ENCODE results near the gene GRID2.

Gene GRID2

DNA sequence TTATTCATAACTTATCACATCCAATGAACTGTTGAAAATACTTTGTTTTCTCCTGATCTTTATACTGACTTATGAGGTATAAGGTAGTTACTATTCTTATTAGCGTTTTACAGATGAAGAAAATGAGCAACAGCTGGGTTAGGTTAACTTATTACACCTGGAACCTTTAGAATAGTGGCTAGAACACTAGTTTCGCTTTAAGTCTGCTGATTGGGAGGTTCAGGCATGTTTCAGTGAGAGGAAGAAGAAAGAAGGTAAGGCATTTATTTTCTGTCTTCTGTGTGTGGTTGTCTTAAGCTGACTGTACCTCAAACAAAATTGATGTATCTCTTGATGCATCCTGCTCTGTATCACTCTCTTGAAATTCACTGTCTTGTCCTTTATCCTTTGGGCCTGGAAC, 302.5 kb downstream of the GRID2 start:
- TF ChIP-seq CTCF (IDR thresholded peaks at IDR 0.05; ENCODE audit: borderline replicate concordance, control extremely low read depth, extremely low read depth, insufficient read depth, missing control alignments) = no peak

DNA sequence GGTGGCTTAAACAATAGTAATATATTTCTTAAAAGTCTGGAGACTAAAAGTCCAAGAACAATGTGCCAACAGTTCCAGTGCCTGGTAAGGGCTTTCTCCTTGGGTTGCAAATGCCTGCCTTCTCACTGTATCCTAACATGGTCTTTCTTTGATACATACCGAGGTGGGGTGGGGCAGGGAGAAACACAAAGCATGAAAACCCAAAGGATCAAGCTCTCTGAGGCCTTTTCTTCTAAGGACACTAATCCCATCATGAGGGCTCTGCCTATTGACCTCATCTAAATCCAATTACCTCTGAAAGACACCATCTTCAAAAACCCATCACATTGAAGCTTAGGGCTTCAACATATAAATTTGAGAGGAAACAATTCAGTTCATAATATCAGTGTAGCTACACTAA, 311.3 kb downstream of the GRID2 start:
- no peak for DNase-seq (ENCODE audit: low spot score)
- in situ Hi-C loops (cut with MboI; ENCODE audit: low sequenced_read_pairs, unreplicated experiment) = no loop called here

More for the DNA sequence above, 302.5 kb downstream of the GRID2 start:
- in situ Hi-C loops (cut with MboI; ENCODE audit: low sequenced_read_pairs, unreplicated experiment) = no loop called here
- DNase-seq (ENCODE audit: low spot score) = no peak

DNA sequence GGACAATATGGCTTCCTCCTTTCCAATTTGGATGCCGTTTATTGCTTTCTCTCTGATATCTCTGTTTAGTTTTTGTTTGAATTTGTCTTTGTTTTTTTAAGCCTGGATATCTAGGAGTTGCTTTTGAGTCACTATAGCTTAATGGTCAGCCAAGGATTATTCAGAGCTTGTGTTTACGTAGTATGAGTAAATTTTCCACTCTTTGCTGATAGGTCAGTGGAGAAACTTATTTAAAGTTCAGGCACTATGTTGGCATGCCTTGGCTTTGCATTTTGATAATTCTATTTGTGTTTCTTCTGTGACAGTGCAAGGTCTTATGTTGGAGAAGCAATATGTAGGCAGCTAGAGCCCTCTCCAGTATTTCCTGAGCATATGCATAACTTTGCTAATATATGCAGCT, 315.2 kb downstream of the GRID2 start:
- in situ Hi-C loops (cut with MboI; ENCODE audit: low sequenced_read_pairs, unreplicated experiment) = no loop called here
- DNase-seq (ENCODE audit: low spot score) = no peak

More for the DNA sequence above, 311.3 kb downstream of the GRID2 start:
- TF ChIP-seq CTCF (IDR thresholded peaks at IDR 0.05; ENCODE audit: borderline replicate concordance, control extremely low read depth, extremely low read depth, insufficient read depth, missing control alignments) = no peak

GRCh38 chr4:92629302-92629701, 325.5 kb downstream of the GRID2 start:
- in situ Hi-C loops (cut with MboI; ENCODE audit: low sequenced_read_pairs, unreplicated experiment) = no loop called here
- no peak for TF ChIP-seq CTCF (IDR thresholded peaks at IDR 0.05; ENCODE audit: borderline replicate concordance, control extremely low read depth, extremely low read depth, insufficient read depth, missing control alignments)
- DNase-seq (ENCODE audit: low spot score) = no peak

More for the DNA sequence above, 315.2 kb downstream of the GRID2 start:
- no peak for TF ChIP-seq CTCF (IDR thresholded peaks at IDR 0.05; ENCODE audit: borderline replicate concordance, control extremely low read depth, extremely low read depth, insufficient read depth, missing control alignments)

DNA sequence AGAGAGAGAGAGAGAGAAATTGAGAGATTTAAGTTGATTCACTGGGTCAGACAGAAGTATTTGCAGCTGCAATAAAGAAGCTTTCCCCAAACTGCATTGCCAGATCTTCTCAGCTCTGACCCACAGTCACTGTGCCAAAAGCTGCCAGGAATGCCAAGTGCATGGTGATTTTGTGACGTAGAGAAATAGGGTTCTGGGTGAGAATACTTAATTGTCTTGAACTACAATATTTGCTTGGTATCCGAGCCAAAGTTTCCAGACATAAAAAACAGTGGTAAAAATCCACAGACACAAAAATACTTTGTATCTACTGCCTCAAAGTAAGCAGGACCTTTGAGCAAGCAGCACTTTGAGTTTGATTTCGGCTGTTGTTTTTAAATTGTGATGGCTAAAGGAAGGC, 331.1 kb downstream of the GRID2 start:
- no peak for DNase-seq (ENCODE audit: low spot score)
- in situ Hi-C loops (cut with MboI; ENCODE audit: low sequenced_read_pairs, unreplicated experiment) = no loop called here
- TF ChIP-seq CTCF (IDR thresholded peaks at IDR 0.05; ENCODE audit: borderline replicate concordance, control extremely low read depth, extremely low read depth, insufficient read depth, missing control alignments) = no peak

GRCh38 chr4:92636038-92636806, 332.5 kb downstream of the GRID2 start:
- no peak for DNase-seq (ENCODE audit: low spot score)
- in situ Hi-C loops (cut with MboI; ENCODE audit: low sequenced_read_pairs, unreplicated experiment) = no loop called here
- TF ChIP-seq CTCF (IDR thresholded peaks at IDR 0.05; ENCODE audit: borderline replicate concordance, control extremely low read depth, extremely low read depth, insufficient read depth, missing control alignments) = no peak
